ENCODE measurements around the gene SH3BGRL3. TPM values are rescaled to one million over a fixed set of nuclear protein-coding genes. Genes with fewer than 3 reads are reported as not detected.
A peak's percentile ranks its signal among the peaks of the same experiment; 100 is the strongest.

The SH3BGRL3 gene
- total and polyA plus RNA-seq, 2 experiments from 2014 or later = 240 to 2,795 TPM

DNA sequence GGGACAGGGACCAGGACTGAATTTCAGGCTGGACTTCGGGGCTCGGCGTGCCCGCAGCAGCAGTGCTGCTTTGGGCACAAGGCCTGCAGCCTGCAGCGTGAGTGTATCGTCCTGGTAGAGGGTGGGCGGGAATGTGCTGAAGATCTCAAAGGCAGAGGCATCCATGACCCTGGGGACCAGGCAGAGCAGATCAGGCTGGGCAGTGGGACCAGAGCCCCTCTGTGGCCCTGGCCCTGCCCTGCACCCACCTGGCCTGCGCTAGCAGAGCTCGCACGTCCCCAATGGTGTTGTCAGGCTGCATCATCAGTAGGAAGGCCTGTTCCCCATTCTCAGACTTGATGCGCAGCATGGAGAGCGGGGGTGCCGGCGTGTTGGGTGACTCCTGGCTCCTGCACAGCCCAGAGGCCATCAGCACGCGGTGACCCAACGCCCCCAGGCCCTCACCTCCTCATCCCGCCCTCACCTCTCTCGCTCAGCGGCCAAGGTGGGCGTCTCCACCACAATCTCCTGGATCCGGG is 2.6 kb downstream of the SH3BGRL3 start:
- peaks cover 69% of the 10 kb centered on the region for H3F3A ChIP-seq (ENCODE audit: insufficient read depth)
- in situ Hi-C loops (cut with MboI) = no loop called here
- peaks cover 58% of the 10 kb centered on the region for H3K4me1 ChIP-seq (ENCODE audit: insufficient read depth)
- 0 out of 2 replicates have a peak, but pooled peaks cover 8% of the 10 kb centered on the region for H3K36me3 ChIP-seq (ENCODE audit: low read depth)
- TF ChIP-seq EZH2 (IDR thresholded peaks at IDR 0.05; ENCODE audit: insufficient read depth, poor library complexity, severe bottlenecking) (no peak), EZH2phosphoT487 (IDR thresholded peaks at IDR 0.05; ENCODE audit: insufficient read depth, low read depth) (no peak)
- H3K9me2 ChIP-seq (ENCODE audit: insufficient read depth) = no peaks in the 10 kb centered on the region
- no peak overlapping the region for H2AFZ ChIP-seq
- H3K4me2 ChIP-seq (ENCODE audit: unreplicated experiment) = peak overlapping the region; percentile 90
- H3K9ac ChIP-seq = peak overlapping the region; percentile 87
- peak overlapping the region; percentile 85 for H3K4me3 ChIP-seq
- WGBS, 2 experiments (ENCODE audit: low coverage in 1 of 2, low lambda C conversion rate in 2 of 2, missing lambda C conversion rate in 2 of 2) = 71 to 74% methylated on average over 17 to 19 of the region's 22 CpGs
- DNase-seq = peak; percentile 54
- H3K27me3 ChIP-seq (replicated peaks; ENCODE audit: insufficient read depth) = no peaks in the 10 kb centered on the region
- peaks cover 34% of the 10 kb centered on the region for H3K79me2 ChIP-seq (ENCODE audit: insufficient read depth)
- H3K9me3 ChIP-seq (ENCODE audit: low read depth) = no peaks in the 10 kb centered on the region
- peak overlapping the region; percentile 95 for H3K27ac ChIP-seq
- peaks cover 3% of the 10 kb centered on the region; the same call in 1 of the 2 replicates for H4K20me1 ChIP-seq (ENCODE audit: insufficient read depth)

- H3K4me2 ChIP-seq (ENCODE audit: unreplicated experiment) = no peak overlapping the region
- no peaks in the 10 kb centered on the region for H3K9me2 ChIP-seq (ENCODE audit: insufficient read depth)
- H4K20me1 ChIP-seq (ENCODE audit: insufficient read depth) = peaks cover 3% of the 10 kb centered on the region; the same call in 1 of the 2 replicates
- H3K36me3 ChIP-seq (ENCODE audit: low read depth) = 0 out of 2 replicates have a peak, but pooled peaks cover 8% of the 10 kb centered on the region
- H2AFZ ChIP-seq = no peak overlapping the region
- H3K9me3 ChIP-seq (ENCODE audit: low read depth) = no peaks in the 10 kb centered on the region
- no peak overlapping the region for H3K4me3 ChIP-seq
- H3K27ac ChIP-seq = peak overlapping the region; percentile 95
- H3F3A ChIP-seq (ENCODE audit: insufficient read depth) = peaks cover 68% of the 10 kb centered on the region
- in situ Hi-C loops (cut with MboI) = no loop called here
- TF ChIP-seq EZH2phosphoT487 (IDR thresholded peaks at IDR 0.05; ENCODE audit: insufficient read depth, low read depth) = no peak
- no peak for TF ChIP-seq EZH2 (IDR thresholded peaks at IDR 0.05; ENCODE audit: insufficient read depth, poor library complexity, severe bottlenecking)
- H3K9ac ChIP-seq = peak overlapping the region; percentile 87; the same call in 1 of the 2 replicates
- 66 to 71% methylated on average over 4 of the region's 4 CpGs for WGBS, 2 experiments (ENCODE audit: low coverage in 1 of 2, low lambda C conversion rate in 2 of 2, missing lambda C conversion rate in 2 of 2)
- peaks cover 34% of the 10 kb centered on the region for H3K79me2 ChIP-seq (ENCODE audit: insufficient read depth)
- no peaks in the 10 kb centered on the region for H3K27me3 ChIP-seq (replicated peaks; ENCODE audit: insufficient read depth)
- H3K4me1 ChIP-seq (ENCODE audit: insufficient read depth) = peaks cover 49% of the 10 kb centered on the region
- peak; percentile 52 for DNase-seq
Measured at GRCh38 chr1:26283279-26283853, 3.5 kb downstream of the SH3BGRL3 start.

DNA sequence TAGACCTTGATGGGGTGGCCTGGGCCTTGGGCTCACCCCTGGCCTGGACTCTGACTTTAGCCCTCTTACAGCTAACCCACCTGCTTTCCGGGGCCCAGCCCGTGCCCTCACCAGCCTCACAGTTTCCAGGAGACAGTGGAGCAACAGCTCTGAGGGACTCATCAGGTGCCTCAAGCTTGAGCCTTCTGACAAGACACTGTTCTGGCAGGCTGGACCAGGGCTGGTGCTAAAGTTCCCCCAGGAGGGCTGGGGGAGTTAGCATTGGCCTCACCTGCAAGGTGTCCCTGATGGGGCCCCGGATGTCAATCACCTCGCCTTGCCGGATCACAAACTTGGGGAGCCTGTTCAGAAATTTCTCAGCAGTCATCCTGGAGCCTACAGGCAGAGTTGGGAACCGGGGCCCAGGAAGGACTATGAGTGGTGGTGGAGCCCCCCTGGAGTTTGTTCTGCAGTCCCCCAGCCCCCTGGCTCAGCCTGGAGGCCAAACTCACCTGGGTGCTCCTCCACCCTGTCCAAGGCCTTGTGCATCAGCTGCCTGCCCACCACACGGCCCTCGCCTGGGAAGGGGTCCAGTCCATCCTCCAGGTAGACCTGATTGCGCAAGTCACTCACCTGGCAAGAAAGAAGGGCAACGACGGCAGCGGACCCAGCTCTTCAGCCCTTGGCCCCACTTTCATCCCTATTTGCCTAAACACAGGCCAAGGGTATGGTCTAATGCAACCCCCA is 4.1 kb downstream of the SH3BGRL3 start:
- Histone ChIP-seq H2AFZ (no peak overlapping the region), H3K9ac (peak overlapping the region; percentile 52), H3K9me3 (ENCODE audit: low read depth) (no peaks in the 10 kb centered on the region), H3K9me2 (ENCODE audit: insufficient read depth) (no peaks in the 10 kb centered on the region), H3K4me2 (ENCODE audit: unreplicated experiment) (peak overlapping the region; percentile 64), H3K27me3 (replicated peaks; ENCODE audit: insufficient read depth) (no peaks in the 10 kb centered on the region), H4K20me1 (ENCODE audit: insufficient read depth) (peaks cover 3% of the 10 kb centered on the region; the same call in 1 of the 2 replicates), H3K4me3 (peak overlapping the region; percentile 34; the same call in 1 of the 2 replicates), H3K27ac (peak overlapping the region; percentile 95), H3K36me3 (ENCODE audit: low read depth) (0 out of 2 replicates have a peak, but pooled peaks cover 8% of the 10 kb centered on the region), H3K4me1 (ENCODE audit: insufficient read depth) (peaks cover 43% of the 10 kb centered on the region), H3F3A (ENCODE audit: insufficient read depth) (peaks cover 63% of the 10 kb centered on the region), H3K79me2 (ENCODE audit: insufficient read depth) (peaks cover 34% of the 10 kb centered on the region)
- in situ Hi-C loops (cut with MboI) = no loop called here
- 86 to 90% methylated on average over 12 of the region's 12 CpGs for WGBS, 2 experiments (ENCODE audit: low coverage in 1 of 2, low lambda C conversion rate in 2 of 2, missing lambda C conversion rate in 2 of 2)
- TF ChIP-seq EZH2 (IDR thresholded peaks at IDR 0.05; ENCODE audit: insufficient read depth, poor library complexity, severe bottlenecking) (no peak), EZH2phosphoT487 (IDR thresholded peaks at IDR 0.05; ENCODE audit: insufficient read depth, low read depth) (no peak)
- DNase-seq = peak; percentile 33

DNA sequence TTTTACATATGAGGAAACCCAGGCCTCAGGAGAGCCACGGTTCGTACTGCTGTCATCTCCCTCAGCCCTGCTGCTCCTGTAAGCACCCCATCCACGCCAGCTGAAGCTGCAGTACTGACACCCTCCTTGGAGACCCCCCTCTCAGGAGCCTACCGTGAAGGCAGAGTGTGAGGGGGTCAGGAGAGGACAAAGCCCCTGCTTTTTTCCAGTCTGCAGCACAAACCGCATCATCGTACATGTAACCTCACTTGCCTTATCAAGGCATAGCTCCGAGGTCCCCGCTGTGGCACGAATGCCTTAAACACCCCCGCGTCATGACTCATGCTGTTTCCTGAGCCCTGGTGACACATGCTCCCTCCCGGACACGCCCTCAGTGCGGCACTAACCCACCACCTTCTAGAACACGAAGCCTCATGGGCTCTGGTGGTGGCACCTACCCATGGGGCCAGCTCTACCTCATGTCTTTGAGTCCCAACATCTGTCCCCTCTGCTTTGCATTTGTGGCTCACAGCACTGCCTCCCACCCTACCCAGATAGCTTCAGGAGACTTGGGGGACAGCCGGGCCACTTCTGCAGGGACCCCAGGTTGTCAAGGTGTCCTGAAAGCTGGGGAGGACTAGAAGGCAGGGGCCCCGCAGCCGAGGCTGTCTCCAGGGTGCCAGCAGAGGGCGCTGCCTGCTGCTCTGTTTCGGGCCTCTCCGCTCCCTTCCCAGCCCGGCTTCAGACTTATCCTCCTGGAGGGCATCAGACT is 4.9 kb downstream of the SH3BGRL3 start:
- in situ Hi-C loops (cut with MboI) = no loop called here
- peak overlapping the region; percentile 34; the same call in 1 of the 2 replicates for H3K4me3 ChIP-seq
- H3K4me2 ChIP-seq (ENCODE audit: unreplicated experiment) = peak overlapping the region; percentile 64
- 0 out of 2 replicates have a peak, but pooled peaks cover 8% of the 10 kb centered on the region for H3K36me3 ChIP-seq (ENCODE audit: low read depth)
- peaks cover 3% of the 10 kb centered on the region; the same call in 1 of the 2 replicates for H4K20me1 ChIP-seq (ENCODE audit: insufficient read depth)
- peaks cover 38% of the 10 kb centered on the region for H3K4me1 ChIP-seq (ENCODE audit: insufficient read depth)
- peak overlapping the region; percentile 52 for H3K9ac ChIP-seq
- H3K79me2 ChIP-seq (ENCODE audit: insufficient read depth) = peaks cover 34% of the 10 kb centered on the region
- no peaks in the 10 kb centered on the region for H3K9me2 ChIP-seq (ENCODE audit: insufficient read depth)
- DNase-seq = peak; percentile 100
- no peak overlapping the region for H2AFZ ChIP-seq
- H3K27me3 ChIP-seq (replicated peaks; ENCODE audit: insufficient read depth) = no peaks in the 10 kb centered on the region
- no peaks in the 10 kb centered on the region for H3K9me3 ChIP-seq (ENCODE audit: low read depth)
- WGBS, 2 experiments (ENCODE audit: low coverage in 1 of 2, low lambda C conversion rate in 2 of 2, missing lambda C conversion rate in 2 of 2) = 24 to 25% methylated on average over 22 of the region's 22 CpGs
- H3F3A ChIP-seq (ENCODE audit: insufficient read depth) = peaks cover 57% of the 10 kb centered on the region
- TF ChIP-seq EZH2phosphoT487 (IDR thresholded peaks at IDR 0.05; ENCODE audit: insufficient read depth, low read depth) = no peak
- TF ChIP-seq EZH2 (IDR thresholded peaks at IDR 0.05; ENCODE audit: insufficient read depth, poor library complexity, severe bottlenecking) = no peak
- peak overlapping the region; percentile 95 for H3K27ac ChIP-seq

Data from GM23248 (cell line).